Activated CD8-positive, alpha-beta T cell treated with anti-CD3 and anti-CD28 coated beads for 36 hours (primary cell): Measurements from ENCODE around the gene ADA. TPM values are rescaled to one million over a fixed set of nuclear protein-coding genes. Genes with fewer than 3 reads are reported as not detected.

ENCODE experiments used
- ATAC-seq: fragments of 200-7000 bp; cut with Tn5 transposase; one replicate; pipeline ENCODE4 v1.10.0; 2021; ENCODE audit warnings: mild to moderate bottlenecking, moderate library complexity
- CTCF ChIA-PET: fragments of 350-600 bp; sonication (Branson Sonifier 250); formaldehyde crosslinking; loops from one replicate; lab custom pipeline; 2021; ENCODE audit warnings: antibody characterized with exemption; lab: Charles Lee
- POLR2A ChIA-PET: fragments of 350-600 bp; sonication (Branson Sonifier 250); formaldehyde crosslinking; loops from one replicate; lab custom pipeline; 2021; ENCODE audit warnings: antibody characterized with exemption; lab: Charles Lee
- DNase-seq: peaks from one replicate; pipeline ENCODE4 v3.0.0-alpha.2; 2020
- H3K27ac Mint-ChIP-seq: one replicate; pipeline ENCODE4 v1.8.0; 2021; ENCODE audit warnings: mild to moderate bottlenecking, mixed read lengths
- H3K27me3 Mint-ChIP-seq: one replicate; pipeline ENCODE4 v1.8.0; 2021; ENCODE audit warnings: mixed read lengths
- H3K36me3 Mint-ChIP-seq: one replicate; pipeline ENCODE4 v1.8.0; 2021; ENCODE audit warnings: low read depth, mixed read lengths
- H3K4me1 Mint-ChIP-seq: one replicate; pipeline ENCODE4 v1.8.0; 2021; ENCODE audit warnings: low read depth, mixed read lengths
- H3K4me3 Mint-ChIP-seq: one replicate; pipeline ENCODE4 v1.8.0; 2021; ENCODE audit warnings: mild to moderate bottlenecking, moderate library complexity, mixed read lengths
- H3K9me3 Mint-ChIP-seq: one replicate; pipeline ENCODE4 v1.8.0; 2021; ENCODE audit warnings: mixed read lengths
- intact Hi-C: fragments of 100-400 bp; cut with micrococcal nuclease; formaldehyde crosslinking; loops from one replicate; pipeline ENCODE4 v1.10.0; 2022
- total RNA-seq, 2 experiments: library from RNA; stranded (reverse); gene quantifications; one replicate each; pipeline ENCODE4 v1.2.3, GENCODE V29; 2021
- TF ChIP-seq, protein P1 (sequence below): fragments of 200-600 bp; IDR thresholded peaks from one replicate; pipeline ENCODE4 v1.8.0; 2022; ENCODE audit warnings: antibody characterized with exemption, mild to moderate bottlenecking

Gene ADA
- total RNA-seq, 2 experiments from 2014 or later: 32.8 to 36.7 TPM

DNA sequence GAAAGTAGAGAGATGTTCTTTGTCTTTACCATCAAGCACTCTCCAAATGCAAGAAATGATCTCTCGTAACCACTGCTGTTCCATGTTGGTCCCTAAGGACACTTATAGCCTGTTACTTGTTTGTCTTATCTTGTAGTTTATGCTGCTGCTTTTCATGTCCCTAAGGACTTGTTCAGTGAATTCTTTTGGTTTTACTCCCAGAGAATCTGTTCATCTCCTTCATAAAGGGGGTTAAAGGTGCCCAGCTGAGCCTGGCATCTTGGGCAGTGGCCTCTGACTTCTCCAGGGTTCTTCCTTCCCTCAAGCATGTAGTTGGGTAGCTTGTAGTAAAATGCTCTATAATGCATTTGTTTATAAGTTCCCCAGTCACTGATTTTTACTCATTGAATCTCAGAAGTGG is 70.0 kb downstream of the ADA start:
- Mint-ChIP-seq H3K4me1 (peaks cover 13% of the 10 kb centered on the region), H3K4me3 (no peak overlapping the region), H3K27me3 (no peaks in the 10 kb centered on the region), H3K27ac (no peak overlapping the region), H3K36me3 (no peaks in the 10 kb centered on the region), H3K9me3 (no peaks in the 10 kb centered on the region)
- DNase-seq (no peak), ATAC-seq (no peak)
- ChIA-PET POLR2A (no interaction called here), CTCF (no interaction called here)
- TF ChIP-seq, protein P1, sequence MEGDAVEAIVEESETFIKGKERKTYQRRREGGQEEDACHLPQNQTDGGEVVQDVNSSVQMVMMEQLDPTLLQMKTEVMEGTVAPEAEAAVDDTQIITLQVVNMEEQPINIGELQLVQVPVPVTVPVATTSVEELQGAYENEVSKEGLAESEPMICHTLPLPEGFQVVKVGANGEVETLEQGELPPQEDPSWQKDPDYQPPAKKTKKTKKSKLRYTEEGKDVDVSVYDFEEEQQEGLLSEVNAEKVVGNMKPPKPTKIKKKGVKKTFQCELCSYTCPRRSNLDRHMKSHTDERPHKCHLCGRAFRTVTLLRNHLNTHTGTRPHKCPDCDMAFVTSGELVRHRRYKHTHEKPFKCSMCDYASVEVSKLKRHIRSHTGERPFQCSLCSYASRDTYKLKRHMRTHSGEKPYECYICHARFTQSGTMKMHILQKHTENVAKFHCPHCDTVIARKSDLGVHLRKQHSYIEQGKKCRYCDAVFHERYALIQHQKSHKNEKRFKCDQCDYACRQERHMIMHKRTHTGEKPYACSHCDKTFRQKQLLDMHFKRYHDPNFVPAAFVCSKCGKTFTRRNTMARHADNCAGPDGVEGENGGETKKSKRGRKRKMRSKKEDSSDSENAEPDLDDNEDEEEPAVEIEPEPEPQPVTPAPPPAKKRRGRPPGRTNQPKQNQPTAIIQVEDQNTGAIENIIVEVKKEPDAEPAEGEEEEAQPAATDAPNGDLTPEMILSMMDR: no peak
- intact Hi-C loops: no loop called here

DNA sequence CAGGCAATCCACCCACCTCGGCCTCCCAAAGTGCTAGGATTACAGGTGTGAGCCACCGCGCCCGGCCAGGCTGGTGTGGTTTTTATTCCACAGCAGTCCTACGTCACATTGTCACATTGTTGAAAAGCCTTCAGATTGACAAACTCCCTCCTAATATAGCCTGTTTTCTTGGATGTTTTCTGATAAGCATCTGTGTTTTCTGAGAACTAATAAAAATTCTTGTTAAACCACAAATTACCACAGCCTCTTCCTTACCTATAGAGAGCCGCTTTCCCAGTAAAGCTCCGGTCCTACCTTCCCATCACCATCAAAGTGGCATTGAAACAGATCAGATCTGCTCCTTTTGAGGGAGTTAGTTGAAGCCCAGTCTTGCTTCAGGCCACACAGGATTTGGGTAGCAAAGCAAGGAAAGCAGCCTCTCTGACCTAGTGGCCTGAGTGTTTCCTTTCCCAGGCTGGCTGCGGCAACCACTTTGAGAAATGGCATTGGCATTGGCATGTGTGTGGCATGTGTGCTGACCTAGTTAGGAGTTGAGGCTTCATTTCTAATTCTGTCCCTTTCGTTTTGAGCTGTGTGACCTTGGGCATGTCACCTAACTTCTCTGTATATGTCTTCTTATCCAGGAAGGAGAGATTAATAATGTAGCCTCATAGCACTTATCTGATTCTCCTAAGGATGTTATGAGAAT is 70.8 kb downstream of the ADA start:
- Mint-ChIP-seq H3K36me3 (no peaks in the 10 kb centered on the region), H3K9me3 (no peaks in the 10 kb centered on the region), H3K4me1 (peaks cover 13% of the 10 kb centered on the region), H3K27ac (no peak overlapping the region), H3K4me3 (no peak overlapping the region), H3K27me3 (no peaks in the 10 kb centered on the region)
- ATAC-seq: no peak
- TF ChIP-seq, protein P1: no peak
- POLR2A ChIA-PET: no interaction called here
- CTCF ChIA-PET: no interaction called here
- DNase-seq: no peak
- intact Hi-C loops: no loop called here

- TF ChIP-seq, protein P1: no peak
- POLR2A ChIA-PET: no interaction called here
Observed at GRCh38 chr20:44579313-44580081, 72.0 kb downstream of the ADA start.

DNA sequence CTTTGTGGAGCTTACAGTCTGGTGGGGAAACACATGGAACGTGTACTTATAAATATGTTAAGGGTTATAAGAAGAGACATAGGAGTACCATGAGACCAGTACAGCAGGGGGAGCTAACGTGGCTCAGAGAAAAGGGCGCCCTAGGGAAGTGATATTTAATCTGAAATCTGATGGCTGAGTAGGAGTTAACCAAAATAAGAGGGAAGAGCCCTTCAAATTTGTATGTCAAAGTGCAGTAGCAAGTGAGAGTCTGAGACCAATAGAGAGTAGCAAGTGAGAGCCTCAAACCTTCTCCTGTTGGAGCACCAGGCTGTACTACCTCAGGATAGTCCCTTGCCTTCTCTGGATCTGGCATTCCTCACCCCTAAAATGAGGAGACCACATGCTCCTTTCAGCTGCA is 75.2 kb downstream of the ADA start:
- peak overlapping the region; percentile 11 for H3K27ac Mint-ChIP-seq
- intact Hi-C loops: no loop called here
- ChIA-PET CTCF (interaction anchor here (0.9 to 2.1 kb wide), 8 partner anchors 9 to 191 kb away, joined by 3 to 7 read pairs (median 4); no protein-coding TSS in a partner anchor), POLR2A (interaction anchor here (0.6 kb wide), 1 partner anchor 21 kb away, joined by 3 read pairs; no protein-coding TSS in a partner anchor)
- ATAC-seq (peak; percentile 39), DNase-seq (peak; percentile 38)
- no peak overlapping the region for H3K4me3 Mint-ChIP-seq
- H3K9me3 Mint-ChIP-seq: no peaks in the 10 kb centered on the region
- TF ChIP-seq, protein P1: no peak
- no peaks in the 10 kb centered on the region for H3K27me3 Mint-ChIP-seq
- H3K4me1 Mint-ChIP-seq: peaks cover 14% of the 10 kb centered on the region
- no peaks in the 10 kb centered on the region for H3K36me3 Mint-ChIP-seq

More at GRCh38 chr20:44579313-44580081, 72.0 kb downstream of the ADA start:
- Mint-ChIP-seq H3K36me3 (no peaks in the 10 kb centered on the region), H3K27ac (no peak overlapping the region), H3K4me1 (peaks cover 12% of the 10 kb centered on the region), H3K27me3 (no peaks in the 10 kb centered on the region), H3K4me3 (no peak overlapping the region), H3K9me3 (no peaks in the 10 kb centered on the region)
- intact Hi-C loops: no loop called here
- ATAC-seq (no peak), DNase-seq (no peak)
- CTCF ChIA-PET: no interaction called here

DNA sequence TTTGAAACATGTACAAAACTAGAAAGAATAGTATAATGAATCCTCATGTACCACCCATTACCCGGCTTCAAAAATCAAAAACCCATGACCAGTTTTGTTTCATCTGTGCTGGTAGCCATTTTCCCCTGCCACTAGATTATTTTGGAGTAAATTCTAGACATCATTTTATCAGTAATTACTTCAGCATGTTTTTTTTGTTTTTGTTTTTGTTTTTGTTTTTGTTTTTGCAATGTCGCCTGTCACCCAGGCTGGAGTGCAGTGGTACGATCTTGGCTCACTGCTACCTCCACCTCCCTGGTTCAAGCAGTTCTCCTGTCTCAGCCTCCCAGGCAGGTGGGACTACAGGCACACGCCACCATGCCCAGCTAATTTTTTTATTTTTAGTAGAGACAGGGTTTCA is 77.1 kb downstream of the ADA start:
- Mint-ChIP-seq H3K9me3 (no peaks in the 10 kb centered on the region), H3K27me3 (no peaks in the 10 kb centered on the region), H3K4me1 (peaks cover 16% of the 10 kb centered on the region), H3K36me3 (no peaks in the 10 kb centered on the region), H3K4me3 (no peak overlapping the region), H3K27ac (no peak overlapping the region)
- intact Hi-C loops: no loop called here
- TF ChIP-seq, protein P1: no peak
- POLR2A ChIA-PET: no interaction called here
- no peak for ATAC-seq
- no peak for DNase-seq
- CTCF ChIA-PET: interaction anchor here (1.0 to 2.1 kb wide), 3 partner anchors 11 to 32 kb away, joined by 3 to 7 read pairs (median 4); no protein-coding TSS in a partner anchor
